Measurements from ENCODE around the gene EFCC1. TPM values are rescaled to one million over a fixed set of nuclear protein-coding genes. Genes with fewer than 3 reads are reported as not detected.

Gene EFCC1
- total RNA-seq, 2 experiments from 2014 or later = not detected

GRCh38 chr3:129036222-129037092 is 35.4 kb downstream of the EFCC1 start:
- Histone ChIP-seq H3K9me3 (ENCODE audit: low read length) (no peaks in the 10 kb centered on the region), H3K36me3 (ENCODE audit: insufficient read depth, low read length) (no peaks in the 10 kb centered on the region), H2AFZ (ENCODE audit: low read length) (no peak overlapping the region), H3K4me2 (ENCODE audit: low read length) (no peak overlapping the region), H3K27ac (ENCODE audit: low read depth, low read length, poor library complexity, severe bottlenecking) (no peak overlapping the region), H3K4me1 (ENCODE audit: insufficient read depth, low read length, poor library complexity, severe bottlenecking) (no peaks in the 10 kb centered on the region), H3K9me2 (ENCODE audit: insufficient read depth, low read length) (no peaks in the 10 kb centered on the region), H4K20me1 (ENCODE audit: insufficient read depth, low read length) (no peaks in the 10 kb centered on the region), H3K79me2 (ENCODE audit: insufficient read depth, low read depth, low read length) (no peaks in the 10 kb centered on the region), H3K4me3 (ENCODE audit: low read depth, low read length, poor library complexity, severe bottlenecking) (no peak overlapping the region)
- POLR2A ChIA-PET = no interaction called here
- intact Hi-C loops (cut with micrococcal nuclease; ENCODE audit: unreplicated experiment) = no loop called here
- CTCF ChIA-PET (ENCODE audit: unreplicated experiment) = no interaction called here
- TF ChIP-seq CTCF (conservative IDR thresholded peaks at IDR 0.05; ENCODE audit: low read length) (no peak), EZH2phosphoT487 (IDR thresholded peaks at IDR 0.05; ENCODE audit: borderline replicate concordance, low read depth, low read length) (no peak)
- BruUV-seq (replicated peaks) = no TSS peak
- DNase-seq (ENCODE audit: low spot score) = no peak

- BruUV-seq (replicated peaks) = no TSS peak
- CTCF ChIA-PET (ENCODE audit: unreplicated experiment) = no interaction called here
Observed at GRCh38 chr3:129037093-129037419, 36.0 kb downstream of the EFCC1 start.

More at GRCh38 chr3:129037093-129037419, 36.0 kb downstream of the EFCC1 start:
- intact Hi-C loops (cut with micrococcal nuclease; ENCODE audit: unreplicated experiment) = no loop called here
- POLR2A ChIA-PET = interaction anchor here (0.9 to 1.1 kb wide), 2 partner anchors 11 to 76 kb away, joined by 4 to 5 read pairs; no protein-coding TSS in a partner anchor
- Histone ChIP-seq H3K4me3 (ENCODE audit: low read depth, low read length, poor library complexity, severe bottlenecking) (no peak overlapping the region), H3K4me1 (ENCODE audit: insufficient read depth, low read length, poor library complexity, severe bottlenecking) (no peaks in the 10 kb centered on the region), H3K79me2 (ENCODE audit: insufficient read depth, low read depth, low read length) (no peaks in the 10 kb centered on the region), H3K4me2 (ENCODE audit: low read length) (no peak overlapping the region), H3K9me3 (ENCODE audit: low read length) (no peaks in the 10 kb centered on the region), H3K36me3 (ENCODE audit: insufficient read depth, low read length) (no peaks in the 10 kb centered on the region), H3K9me2 (ENCODE audit: insufficient read depth, low read length) (no peaks in the 10 kb centered on the region), H2AFZ (ENCODE audit: low read length) (no peak overlapping the region), H3K27ac (ENCODE audit: low read depth, low read length, poor library complexity, severe bottlenecking) (no peak overlapping the region), H4K20me1 (ENCODE audit: insufficient read depth, low read length) (no peaks in the 10 kb centered on the region)
- no peak for DNase-seq (ENCODE audit: low spot score)
- TF ChIP-seq CTCF (conservative IDR thresholded peaks at IDR 0.05; ENCODE audit: low read length) = no peak
- TF ChIP-seq EZH2phosphoT487 (IDR thresholded peaks at IDR 0.05; ENCODE audit: borderline replicate concordance, low read depth, low read length) = no peak

All from OCI-LY7 (cell line).